ENCODE results near the gene LSM10. TPM values are rescaled to one million over a fixed set of nuclear protein-coding genes. Genes with fewer than 3 reads are reported as not detected.

Gene LSM10
- total RNA-seq, 1 donor from 2014 or later, result 44.4 TPM

GRCh38 chr1:36401602-36402503, 4.1 kb upstream of the LSM10 start:
- Mint-ChIP-seq H3K36me3 (ENCODE audit: unreplicated experiment) (no peaks in the 10 kb centered on the region), H3K9me3 (ENCODE audit: unreplicated experiment) (peaks cover 1% of the 10 kb centered on the region), H3K4me1 (ENCODE audit: low read depth, unreplicated experiment) (peaks cover 4% of the 10 kb centered on the region), H3K27me3 (ENCODE audit: unreplicated experiment) (no peaks in the 10 kb centered on the region), H3K27ac (ENCODE audit: unreplicated experiment) (peak overlapping the region; percentile 79), H3K4me3 (ENCODE audit: unreplicated experiment) (peak overlapping the region; percentile 85)
- no peak for DNase-seq
- no peak for TF ChIP-seq CTCF (IDR thresholded peaks at IDR 0.05; ENCODE audit: partially characterized antibody, unreplicated experiment)

GRCh38 chr1:36400825-36401601, 3.3 kb upstream of the LSM10 start:
- H3K27me3 Mint-ChIP-seq (ENCODE audit: unreplicated experiment), result no peaks in the 10 kb centered on the region
- H3K9me3 Mint-ChIP-seq (ENCODE audit: unreplicated experiment), result peaks cover 1% of the 10 kb centered on the region
- H3K27ac Mint-ChIP-seq (ENCODE audit: unreplicated experiment), result peak overlapping the region; percentile 79
- peak; percentile 76 for DNase-seq
- no peak for TF ChIP-seq CTCF (IDR thresholded peaks at IDR 0.05; ENCODE audit: partially characterized antibody, unreplicated experiment)
- peaks cover 7% of the 10 kb centered on the region for H3K4me1 Mint-ChIP-seq (ENCODE audit: low read depth, unreplicated experiment)
- no peaks in the 10 kb centered on the region for H3K36me3 Mint-ChIP-seq (ENCODE audit: unreplicated experiment)
- H3K4me3 Mint-ChIP-seq (ENCODE audit: unreplicated experiment), result peak overlapping the region; percentile 85

- Mint-ChIP-seq H3K27me3 (ENCODE audit: unreplicated experiment) (no peaks in the 10 kb centered on the region), H3K36me3 (ENCODE audit: unreplicated experiment) (no peaks in the 10 kb centered on the region)
- no peak for TF ChIP-seq CTCF (IDR thresholded peaks at IDR 0.05; ENCODE audit: partially characterized antibody, unreplicated experiment)
Observed at GRCh38 chr1:36400514-36400824, 2.8 kb upstream of the LSM10 start.

GRCh38 chr1:36398370-36398977, 766 bp upstream of the LSM10 start:
- Mint-ChIP-seq H3K4me1 (ENCODE audit: low read depth, unreplicated experiment) (peaks cover 7% of the 10 kb centered on the region), H3K27me3 (ENCODE audit: unreplicated experiment) (peaks cover 4% of the 10 kb centered on the region), H3K4me3 (ENCODE audit: unreplicated experiment) (peak overlapping the region; percentile 97), H3K36me3 (ENCODE audit: unreplicated experiment) (no peaks in the 10 kb centered on the region), H3K9me3 (ENCODE audit: unreplicated experiment) (peaks cover 1% of the 10 kb centered on the region), H3K27ac (ENCODE audit: unreplicated experiment) (no peak overlapping the region)
- DNase-seq, result no peak
- TF ChIP-seq CTCF (IDR thresholded peaks at IDR 0.05; ENCODE audit: partially characterized antibody, unreplicated experiment), result no peak

More at GRCh38 chr1:36400514-36400824, 2.8 kb upstream of the LSM10 start:
- DNase-seq, result no peak
- Mint-ChIP-seq H3K9me3 (ENCODE audit: unreplicated experiment) (peaks cover 1% of the 10 kb centered on the region), H3K27ac (ENCODE audit: unreplicated experiment) (no peak overlapping the region), H3K4me3 (ENCODE audit: unreplicated experiment) (no peak overlapping the region), H3K4me1 (ENCODE audit: low read depth, unreplicated experiment) (peaks cover 7% of the 10 kb centered on the region)
